ENCODE data around the gene EID1.

EID1 gene

GRCh38 chr15:48915861-48916260 lies 37.9 kb downstream of the EID1 start:
- DNase-seq: no peak

- DNase-seq: no peak
These were observed 38.8 kb downstream of the EID1 start for GRCh38 chr15:48916721-48917120.

GRCh38 chr15:48922046-48922445 lies 44.1 kb downstream of the EID1 start:
- no peak for DNase-seq

GRCh38 chr15:48924528-48925393 lies 46.8 kb downstream of the EID1 start:
- DNase-seq: no peak

- no peak for DNase-seq
These were observed 47.8 kb downstream of the EID1 start for GRCh38 chr15:48925714-48926223.

GRCh38 chr15:48928877-48929538 lies 51.1 kb downstream of the EID1 start:
- DNase-seq: no peak

- no peak for DNase-seq
These were observed 51.7 kb downstream of the EID1 start for GRCh38 chr15:48929661-48930060.
